Dedifferentiated amniotic fluid mesenchymal stem cell (primary cell): ENCODE results near the gene FAM78A.

ENCODE experiments used
- DNase-seq: peaks from one replicate; pipeline ENCODE4 v3.0.0-alpha.2; 2016; ENCODE audit errors: extremely low spot score

The FAM78A gene

GRCh38 chr9:131276094-131276888 is at the start of gene FAM78A:
FAM78A (minus strand) TSS chr9:131276510; CDS start chr9:131276179, 331 bp downstream.
- DNase-seq = no peak

- no peak for DNase-seq
Measured at GRCh38 chr9:131324736-131325679, 48.7 kb upstream of the FAM78A start.

GRCh38 chr9:131323629-131324028 is 47.3 kb upstream of the FAM78A start:
- no peak for DNase-seq

GRCh38 chr9:131320031-131320685 is 43.8 kb upstream of the FAM78A start:
- DNase-seq = no peak

- no peak for DNase-seq
Measured at GRCh38 chr9:131319486-131319885, 43.2 kb upstream of the FAM78A start.

GRCh38 chr9:131318231-131319085 is 42.1 kb upstream of the FAM78A start:
- no peak for DNase-seq

GRCh38 chr9:131312822-131313770 is 36.8 kb upstream of the FAM78A start:
- no peak for DNase-seq

- DNase-seq = no peak
Measured at GRCh38 chr9:131312246-131312645, 35.9 kb upstream of the FAM78A start.

GRCh38 chr9:131310833-131311554 is 34.7 kb upstream of the FAM78A start:
- DNase-seq = no peak

GRCh38 chr9:131309530-131310276 is 33.4 kb upstream of the FAM78A start:
- no peak for DNase-seq

- DNase-seq = no peak
Measured at GRCh38 chr9:131308906-131309529, 32.7 kb upstream of the FAM78A start.

- DNase-seq = no peak
Measured at GRCh38 chr9:131308452-131308851, 32.1 kb upstream of the FAM78A start.

GRCh38 chr9:131307974-131308373 is 31.7 kb upstream of the FAM78A start:
- no peak for DNase-seq

- no peak for DNase-seq
Measured at GRCh38 chr9:131306397-131307004, 30.2 kb upstream of the FAM78A start.

GRCh38 chr9:131304676-131305355 is 28.5 kb upstream of the FAM78A start:
- no peak for DNase-seq

GRCh38 chr9:131303381-131304321 is 27.3 kb upstream of the FAM78A start:
- DNase-seq = no peak
